ENCODE measurements around the gene RNASE4. TPM values are rescaled to one million over a fixed set of nuclear protein-coding genes. Genes with fewer than 3 reads are reported as not detected.

Gene RNASE4
- total RNA-seq = 27.0 TPM

GRCh38 chr14:20683891-20684661 lies at the start of gene RNASE4:
TSS of gene RNASE4 (plus strand) at chr14:20684560. CDS start at chr14:20699372, 14,812 bp downstream.

GRCh38 chr14:20641591-20641990 lies 42.8 kb upstream of the RNASE4 start, which contains the start of gene OR6S1:
TSS of gene OR6S1 (minus strand) at chr14:20641691. CDS start at chr14:20641691, 0 bp downstream.

GRCh38 chr14:20688167-20688839 lies 3.9 kb downstream of the RNASE4 start, which contains the start of gene ANG:
TSS of gene ANG (plus strand) at chr14:20688764. CDS start at chr14:20693565, 4,801 bp downstream.

GRCh38 chr14:20745571-20746358 lies 61.4 kb downstream of the RNASE4 start, which contains the start of gene EDDM3A:
TSS of gene EDDM3A (plus strand) at chr14:20745887. CDS start at chr14:20747581, 1,694 bp downstream.

Other genes with a start within 250 kb of the RNASE4 start
- 0.99 TPM for gene KLHL33, start 248.4 kb upstream of the RNASE4 start, total RNA-seq
- gene OSGEP, start 229.7 kb upstream of the RNASE4 start, total RNA-seq = 52.9 TPM
- gene APEX1, start 229.3 kb upstream of the RNASE4 start, total RNA-seq = 116 TPM
- gene PIP4P1, start 223.1 kb upstream of the RNASE4 start, total RNA-seq = 27.3 TPM
- gene PNP, start 215.2 kb upstream of the RNASE4 start, total RNA-seq = 14.8 TPM
- gene RNASE10, start 179.0 kb upstream of the RNASE4 start, total RNA-seq = not detected
- gene RNASE9, start 123.5 kb upstream of the RNASE4 start, total RNA-seq = not detected
- not detected for gene RNASE11, start 96.6 kb upstream of the RNASE4 start, total RNA-seq
- not detected for gene RNASE12, start 93.2 kb upstream of the RNASE4 start, total RNA-seq
- gene OR6S1, start 42.9 kb upstream of the RNASE4 start, total RNA-seq = not detected
- gene ANG, start 4.2 kb downstream of the RNASE4 start, total RNA-seq = 5.1 TPM
- gene EDDM3A, start 61.3 kb downstream of the RNASE4 start, total RNA-seq = not detected
- gene EDDM3B, start 83.8 kb downstream of the RNASE4 start, total RNA-seq = not detected
- gene RNASE6, start 96.7 kb downstream of the RNASE4 start, total RNA-seq = 1.0 TPM
- gene RNASE1, start 118.3 kb downstream of the RNASE4 start, total RNA-seq = 65.1 TPM
- gene RNASE3, start 206.8 kb downstream of the RNASE4 start, total RNA-seq = not detected